Measurements from ENCODE around the gene BTN2A1.
"Not testable (repeated sequence)": the region's sequence is repeated elsewhere in the genome, so short reads cannot be mapped to it uniquely, and the experiment has no call there.

The BTN2A1 gene

GRCh38 chr6:26433680-26434079 is 24.1 kb upstream of the BTN2A1 start:
- DNase-seq: not testable (repeated sequence)

- DNase-seq: no peak
Measured at GRCh38 chr6:26436018-26436417, 21.7 kb upstream of the BTN2A1 start.

GRCh38 chr6:26437550-26437949 is 20.2 kb upstream of the BTN2A1 start:
- DNase-seq: no peak

GRCh38 chr6:26438000-26438399 is 19.8 kb upstream of the BTN2A1 start:
- no peak for DNase-seq

- no peak for DNase-seq
Measured at GRCh38 chr6:26439151-26440125, 18.3 kb upstream of the BTN2A1 start.

- no peak for DNase-seq
Measured at GRCh38 chr6:26440977-26441358, 16.8 kb upstream of the BTN2A1 start.

GRCh38 chr6:26441977-26442376 is 15.8 kb upstream of the BTN2A1 start:
- DNase-seq: no peak

- DNase-seq: peak; percentile 31
Measured at GRCh38 chr6:26445934-26446667, 11.7 kb upstream of the BTN2A1 start.

GRCh38 chr6:26447257-26447656 is 10.5 kb upstream of the BTN2A1 start:
- no peak for DNase-seq

GRCh38 chr6:26450240-26450639 is 7.5 kb upstream of the BTN2A1 start:
- no peak for DNase-seq

- DNase-seq: no peak
Measured at GRCh38 chr6:26452631-26453235, 5.0 kb upstream of the BTN2A1 start.

- DNase-seq: no peak
Measured at GRCh38 chr6:26454631-26455030, 3.1 kb upstream of the BTN2A1 start.

- no peak for DNase-seq
Measured at GRCh38 chr6:26455357-26455970, 2.3 kb upstream of the BTN2A1 start.

GRCh38 chr6:26457264-26457805 is 420 bp upstream of the BTN2A1 start:
- no peak for DNase-seq

- no peak for DNase-seq
Measured at GRCh38 chr6:26459023-26459810, 1.5 kb downstream of the BTN2A1 start.

- not testable (repeated sequence) for DNase-seq
Measured at GRCh38 chr6:26461353-26461752, 3.6 kb downstream of the BTN2A1 start.

- DNase-seq: no peak
Measured at GRCh38 chr6:26464014-26464413, 6.3 kb downstream of the BTN2A1 start.

GRCh38 chr6:26464416-26465131 is 6.8 kb downstream of the BTN2A1 start:
- no peak for DNase-seq

- DNase-seq: no peak
Measured at GRCh38 chr6:26465776-26466175, 8.0 kb downstream of the BTN2A1 start.

- DNase-seq: no peak
Measured at GRCh38 chr6:26468829-26469228, 11.1 kb downstream of the BTN2A1 start.

- DNase-seq: no peak
Measured at GRCh38 chr6:26470643-26471042, 12.9 kb downstream of the BTN2A1 start.

Measured in central memory CD4-positive, alpha-beta T cell (primary cell).